ENCODE data around the gene KRT6A.

DNA sequence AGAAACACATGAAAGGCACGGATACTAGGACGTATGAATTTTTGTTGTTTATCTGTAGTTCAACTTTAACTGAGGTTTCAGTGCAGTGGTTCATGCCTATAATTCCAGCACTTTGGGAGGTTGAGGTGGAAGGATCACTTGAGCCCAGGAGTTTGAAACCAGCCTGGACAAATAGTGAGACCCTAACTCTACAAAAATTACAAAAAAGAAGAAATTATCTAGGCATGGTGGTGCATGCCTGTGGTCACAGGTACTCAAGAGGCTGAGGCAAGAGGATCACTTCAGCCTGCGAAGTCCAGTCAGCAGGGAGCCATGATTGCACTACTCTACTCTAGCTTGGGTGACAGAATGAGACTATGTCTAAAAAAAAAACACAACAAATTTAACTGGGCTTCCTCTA is 49.1 kb downstream of the KRT6A start:
- TF ChIP-seq EP300 (IDR thresholded peaks at IDR 0.05; ENCODE audit: low read length) (no peak), MYNN (IDR thresholded peaks at IDR 0.05) (no peak), MYNN (CRISPR knock-in tag; IDR thresholded peaks at IDR 0.05) (no peak), GATA2 (CRISPR knock-in tag; IDR thresholded peaks at IDR 0.05) (no peak), ZBTB8A (IDR thresholded peaks at IDR 0.05; ENCODE audit: partially characterized antibody) (no peak), TEAD2 (tag; IDR thresholded peaks at IDR 0.05) (no peak), FOXA1 (IDR thresholded peaks at IDR 0.05; ENCODE audit: borderline replicate concordance) (no peak)
- TF ChIP-seq, protein P1, sequence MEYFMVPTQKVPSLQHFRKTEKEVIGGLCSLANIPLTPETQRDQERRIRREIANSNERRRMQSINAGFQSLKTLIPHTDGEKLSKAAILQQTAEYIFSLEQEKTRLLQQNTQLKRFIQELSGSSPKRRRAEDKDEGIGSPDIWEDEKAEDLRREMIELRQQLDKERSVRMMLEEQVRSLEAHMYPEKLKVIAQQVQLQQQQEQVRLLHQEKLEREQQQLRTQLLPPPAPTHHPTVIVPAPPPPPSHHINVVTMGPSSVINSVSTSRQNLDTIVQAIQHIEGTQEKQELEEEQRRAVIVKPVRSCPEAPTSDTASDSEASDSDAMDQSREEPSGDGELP (CRISPR knock-in tag; IDR thresholded peaks at IDR 0.05; ENCODE audit: borderline replicate concordance): no peak
